GM12891 (cell line): ENCODE results near the gene ZNFX1.

ENCODE experiments used
- POLR2A ChIP-seq: IDR thresholded peaks from 2 replicates; pipeline ENCODE4 v1.6.1; 2011; ENCODE audit warnings: low read depth, low read length, control low read depth
- SPI1 ChIP-seq: IDR thresholded peaks from 2 replicates; pipeline ENCODE4 v1.6.1; 2011; ENCODE audit warnings: low read depth, low read length, control low read depth

DNA sequence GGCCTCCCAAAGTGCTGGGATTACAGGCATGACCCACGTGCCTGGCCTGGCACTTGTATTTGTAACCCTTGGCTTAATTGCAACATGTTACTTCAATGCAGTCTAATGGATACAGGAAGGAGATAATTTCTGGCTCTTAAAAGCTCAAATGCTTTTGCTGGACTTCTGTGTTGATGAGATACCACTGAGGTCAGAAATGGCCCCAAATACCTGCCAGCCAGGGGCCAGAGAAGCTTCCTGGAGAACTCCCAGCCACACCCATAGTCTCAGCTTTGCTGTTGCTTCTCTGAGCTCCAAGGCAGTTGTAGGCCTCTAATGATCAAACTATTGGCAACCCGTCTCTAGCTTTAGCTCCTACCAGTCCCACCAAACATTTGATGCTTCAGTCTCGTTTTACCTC lies 14.2 kb upstream of the ZNFX1 start:
- TF ChIP-seq SPI1 (no peak), POLR2A (no peak)
